Fibroblast of skin of left quadriceps (primary cell): ENCODE results near the gene BICRAL.
"Not testable (repeated sequence)": the region's sequence is repeated elsewhere in the genome, so short reads cannot be mapped to it uniquely, and the experiment has no call there.

Source experiments
- DNase-seq, 2 experiments: peaks; one replicate each; pipeline ENCODE4 v3.0.0-alpha.2; 2013; ENCODE audit warnings: low read depth in 2 of 2

Gene BICRAL

DNA sequence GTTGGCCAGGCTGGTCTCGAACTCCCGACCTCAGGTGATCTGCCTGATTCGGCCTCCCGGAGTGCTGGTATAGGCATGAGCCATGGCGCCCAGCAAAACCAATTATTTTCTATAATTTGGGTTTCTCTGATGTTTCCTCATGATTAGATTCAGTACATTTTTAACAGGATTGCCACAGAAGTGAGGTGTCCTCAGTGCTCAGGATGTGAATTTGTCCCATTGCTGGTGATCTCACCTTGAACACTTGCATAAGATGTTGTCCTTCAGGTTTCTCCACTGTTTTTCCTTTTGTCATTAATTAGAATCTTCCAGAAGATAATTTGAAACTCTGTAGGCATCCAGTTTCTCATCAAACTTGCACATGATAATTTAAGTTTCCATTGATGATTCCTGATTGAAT is 52.2 kb downstream of the BICRAL start:
- DNase-seq: no peak

GRCh38 chr6:42841844-42842584 is 60.2 kb downstream of the BICRAL start:
- no peak for DNase-seq

- no peak for DNase-seq
Observed at GRCh38 chr6:42845327-42845694, 63.5 kb downstream of the BICRAL start.

- DNase-seq: no peak
Observed at GRCh38 chr6:42846505-42846904, 64.7 kb downstream of the BICRAL start.

GRCh38 chr6:42848700-42849099 is 66.8 kb downstream of the BICRAL start:
- no peak for DNase-seq

- DNase-seq: no peak
Observed at GRCh38 chr6:42851599-42851998, 69.7 kb downstream of the BICRAL start.

DNA sequence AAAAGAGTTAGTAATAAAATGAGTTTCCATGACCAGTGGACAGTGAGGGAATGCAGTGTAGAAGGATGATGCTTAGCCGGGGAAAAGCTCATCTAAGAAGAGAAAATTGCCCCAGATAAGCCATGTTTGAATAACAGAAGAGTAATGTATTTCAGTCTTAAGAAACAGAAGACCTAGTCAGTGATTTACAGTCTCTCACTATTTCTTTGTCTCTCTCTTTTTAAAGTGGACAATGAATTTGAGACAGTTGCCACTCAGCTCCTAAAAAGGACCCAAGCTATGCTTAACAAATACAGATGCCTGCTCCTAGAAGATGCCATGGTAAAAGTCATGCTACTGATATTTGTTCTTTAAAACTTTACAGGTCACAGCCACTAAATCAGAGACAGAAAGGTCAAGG is 78.2 kb downstream of the BICRAL start:
- no peak for DNase-seq

DNA sequence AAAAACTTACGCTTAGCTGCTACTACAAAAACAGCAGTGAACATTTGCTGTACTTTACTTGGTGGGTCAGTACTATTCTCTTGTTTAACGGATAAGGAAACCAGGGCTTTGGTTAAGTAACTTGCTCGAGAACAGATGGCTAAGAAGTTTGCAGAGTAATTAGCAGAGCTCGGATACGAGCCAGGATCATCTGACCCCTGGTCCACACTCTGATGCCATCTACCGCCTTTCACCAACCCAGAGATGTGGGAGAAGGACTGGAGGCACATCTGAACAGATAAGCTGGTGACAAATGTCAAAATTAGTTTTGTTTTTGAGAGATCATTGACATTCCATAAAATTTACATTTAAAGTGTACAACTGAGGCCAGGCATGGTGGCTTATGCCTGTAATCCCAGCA is 78.6 kb downstream of the BICRAL start:
- no peak for DNase-seq

DNA sequence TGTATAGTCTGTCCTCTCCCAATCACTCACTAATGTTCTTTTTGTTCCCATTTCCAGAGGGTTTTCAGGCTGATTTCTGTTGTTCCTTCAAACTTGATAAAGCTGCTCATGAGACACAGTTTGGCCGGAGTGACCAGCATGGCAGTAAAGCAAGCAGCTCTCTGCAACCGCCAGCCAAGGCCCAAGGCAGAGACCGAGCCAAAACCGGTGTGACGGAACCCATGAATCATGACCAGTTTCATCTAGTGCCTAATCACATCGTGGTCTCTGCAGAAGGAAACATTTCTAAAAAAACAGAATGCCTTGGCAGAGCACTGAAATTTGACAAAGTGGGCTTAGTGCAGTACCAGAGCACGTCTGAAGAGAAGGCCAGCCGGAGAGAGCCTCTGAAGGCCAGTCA is 82.8 kb downstream of the BICRAL start:
- DNase-seq: no peak

DNA sequence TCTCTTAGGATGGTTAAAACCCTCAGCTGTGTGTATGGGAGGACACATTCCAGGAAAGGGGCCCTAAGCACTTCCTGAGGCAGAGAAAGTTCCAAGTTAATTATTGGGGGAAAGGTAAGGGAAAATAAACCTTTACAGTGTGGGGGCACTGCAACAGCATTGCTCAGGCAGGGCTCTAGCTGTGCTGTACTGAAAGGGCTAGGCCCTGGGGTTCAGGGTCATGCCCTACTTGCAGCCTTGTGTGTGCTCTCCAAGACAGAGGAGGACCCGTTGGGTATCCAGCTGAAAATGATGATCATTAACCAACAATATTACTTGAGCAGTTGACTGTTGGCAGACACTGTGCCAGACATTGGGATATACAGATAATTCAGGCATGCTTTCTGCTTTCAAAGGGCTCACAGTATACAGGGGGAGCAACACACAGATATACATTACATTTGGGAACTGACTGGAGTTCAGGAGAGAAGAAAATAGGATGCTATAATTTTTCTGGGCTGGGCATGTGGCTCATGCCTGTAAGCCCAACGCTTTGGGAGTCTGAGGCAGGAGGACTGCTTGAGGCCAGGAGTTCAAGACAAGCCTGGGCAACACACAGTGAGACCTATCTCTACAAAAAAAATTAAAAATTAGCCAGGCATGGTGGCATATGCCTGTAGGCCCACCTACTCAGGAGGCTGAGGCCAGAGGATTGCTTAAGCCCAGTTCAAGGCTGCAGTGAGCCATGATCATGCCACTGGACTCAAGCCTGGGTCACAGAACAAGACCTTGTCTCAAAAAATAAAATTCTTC is 88.5 kb downstream of the BICRAL start:
- DNase-seq: no peak

GRCh38 chr6:42871711-42872110 is 89.9 kb downstream of the BICRAL start:
- DNase-seq: no peak

DNA sequence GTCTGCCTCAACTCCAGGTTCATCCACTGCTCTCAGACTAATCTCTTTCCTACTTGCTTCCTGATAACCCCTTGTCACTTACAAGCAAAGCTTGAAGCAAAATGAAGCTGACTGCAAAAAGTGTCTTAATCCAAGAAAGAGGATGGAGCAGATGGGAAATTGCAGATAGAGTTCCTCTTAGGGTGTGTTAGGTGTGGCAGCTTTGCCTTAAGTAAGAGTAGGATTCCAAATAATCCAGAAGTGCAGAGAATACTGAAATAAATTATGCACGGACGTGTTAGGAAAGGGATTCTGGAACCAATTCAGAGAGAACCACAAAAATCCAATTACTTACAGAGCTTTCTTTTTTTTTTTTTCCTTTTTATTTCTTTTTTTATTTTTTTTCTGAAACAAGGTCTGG is 91.5 kb downstream of the BICRAL start:
- DNase-seq: no peak

- no peak for DNase-seq
Observed at GRCh38 chr6:42877695-42878094, 95.8 kb downstream of the BICRAL start.

- DNase-seq: peak; percentile 64 to 67
Observed at GRCh38 chr6:42879372-42880239, 97.8 kb downstream of the BICRAL start, which contains the start of gene RPL7L1. Gene RPL7L1, plus strand, starts transcription at chr6:42879616. Its CDS starts 295 bp downstream, at chr6:42879911.

DNA sequence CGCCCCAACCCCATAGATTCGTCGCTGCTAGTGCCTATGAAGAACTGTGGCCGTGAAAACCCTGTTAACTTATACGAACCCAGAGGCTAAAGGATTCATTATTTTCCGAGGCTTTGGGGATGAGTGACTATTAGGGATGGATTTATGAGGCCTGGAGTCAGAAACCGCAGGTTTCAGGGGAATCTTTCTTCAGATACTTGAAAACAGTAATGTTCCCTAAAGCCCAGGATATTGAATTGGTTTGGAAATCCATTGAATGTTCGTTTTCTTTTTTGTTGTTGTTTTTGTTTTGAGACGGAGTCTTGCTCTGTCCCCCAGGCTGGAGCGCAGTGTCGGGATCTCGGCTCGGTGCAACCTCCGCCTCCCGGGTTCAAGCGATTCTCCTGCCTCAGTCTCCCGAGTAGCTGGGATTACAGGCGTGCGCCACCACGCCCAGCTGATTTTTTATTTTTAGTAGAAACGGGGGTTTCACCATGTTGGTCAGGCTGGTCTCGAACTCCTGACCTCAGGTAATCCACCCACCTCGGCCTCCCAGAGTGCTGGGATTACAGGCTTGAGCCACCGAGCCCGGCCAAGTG is 98.5 kb downstream of the BICRAL start:
- not testable (repeated sequence) for DNase-seq

- DNase-seq: not testable (repeated sequence)
Observed at GRCh38 chr6:42880871-42881270, 99.0 kb downstream of the BICRAL start.

GRCh38 chr6:42885702-42886101 is 103.8 kb downstream of the BICRAL start:
- DNase-seq: no peak

DNA sequence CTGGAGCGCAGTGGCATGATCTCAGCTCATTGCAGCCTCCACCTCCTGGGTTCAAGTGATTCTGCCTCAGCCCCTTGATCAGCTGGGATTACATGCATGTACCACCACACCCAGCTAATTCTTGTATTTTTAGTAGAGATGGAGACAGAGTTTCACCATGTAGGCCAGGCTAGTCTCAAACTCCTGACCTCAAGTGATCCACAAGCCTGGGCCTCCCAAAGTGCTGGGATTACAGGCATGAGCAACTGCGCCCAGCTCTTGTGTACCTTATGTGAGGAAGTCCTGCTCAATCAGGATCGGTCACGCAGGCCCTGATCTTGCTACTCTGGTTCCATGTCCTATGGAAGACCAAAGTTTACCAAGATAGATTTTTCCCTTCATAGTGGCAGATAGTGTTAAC is 106.3 kb downstream of the BICRAL start:
- DNase-seq: not testable (repeated sequence)

DNA sequence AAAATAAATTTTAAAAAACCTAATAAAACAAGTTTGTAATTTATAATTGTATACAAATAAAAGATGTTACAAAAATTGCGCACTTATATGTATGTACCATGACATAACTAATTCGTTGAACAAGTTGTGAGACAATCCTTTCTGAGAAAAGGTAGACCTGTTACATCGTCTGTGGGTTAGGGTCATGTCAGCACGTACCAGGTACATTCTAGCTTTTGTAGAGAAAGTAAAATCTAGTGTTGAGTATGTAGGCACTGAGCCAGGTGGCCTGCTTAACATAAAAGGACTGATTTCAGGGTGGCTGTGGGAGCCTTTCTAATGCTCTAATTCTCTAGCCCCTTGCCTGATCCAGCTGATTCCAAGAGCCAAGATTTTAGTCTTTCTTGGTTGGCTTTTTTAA is 108.0 kb downstream of the BICRAL start:
- DNase-seq: no peak

DNA sequence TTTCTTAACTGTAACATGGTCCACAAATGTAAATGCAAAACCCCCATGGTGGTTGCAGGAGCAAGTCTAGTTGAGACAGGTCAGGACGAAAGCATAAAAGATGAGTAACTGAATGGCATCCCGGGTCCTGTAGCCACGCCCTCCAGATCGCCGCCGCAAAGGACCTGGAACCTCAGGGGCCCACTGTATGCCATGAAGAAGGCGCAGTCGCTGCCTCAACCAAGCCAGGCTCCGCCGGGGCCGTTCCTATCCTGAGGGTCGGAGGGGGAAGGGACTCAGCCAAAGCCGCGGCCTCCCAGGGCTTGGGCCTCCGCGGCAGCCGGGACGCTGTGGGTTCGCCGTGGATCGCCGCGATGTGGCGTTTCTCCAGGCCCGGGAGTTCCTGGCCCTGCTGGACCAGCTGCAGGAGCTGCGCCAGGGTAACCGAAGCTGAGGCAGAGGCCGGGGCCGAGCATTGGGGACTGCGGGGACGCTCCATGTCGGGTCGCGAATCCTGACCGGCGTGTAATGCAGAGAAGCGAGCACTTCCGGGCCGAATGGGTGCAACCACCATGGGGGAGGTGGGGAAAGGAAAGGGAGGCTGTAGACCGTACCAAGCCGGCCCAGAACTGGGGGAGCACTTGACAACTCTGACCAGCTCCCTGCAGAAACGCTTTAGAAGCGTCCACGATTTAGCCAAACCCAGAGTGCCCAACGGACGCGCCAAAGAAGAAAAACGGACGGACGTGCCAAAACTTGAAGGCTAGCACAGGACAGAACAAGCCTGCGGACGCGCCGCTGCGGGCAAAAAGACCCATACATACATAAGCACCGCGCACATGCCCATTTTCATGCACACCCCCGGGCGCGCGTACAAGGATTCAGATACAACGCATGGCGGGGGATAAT is 108.7 kb downstream of the BICRAL start:
- peak; percentile 92 to 93 for DNase-seq

DNA sequence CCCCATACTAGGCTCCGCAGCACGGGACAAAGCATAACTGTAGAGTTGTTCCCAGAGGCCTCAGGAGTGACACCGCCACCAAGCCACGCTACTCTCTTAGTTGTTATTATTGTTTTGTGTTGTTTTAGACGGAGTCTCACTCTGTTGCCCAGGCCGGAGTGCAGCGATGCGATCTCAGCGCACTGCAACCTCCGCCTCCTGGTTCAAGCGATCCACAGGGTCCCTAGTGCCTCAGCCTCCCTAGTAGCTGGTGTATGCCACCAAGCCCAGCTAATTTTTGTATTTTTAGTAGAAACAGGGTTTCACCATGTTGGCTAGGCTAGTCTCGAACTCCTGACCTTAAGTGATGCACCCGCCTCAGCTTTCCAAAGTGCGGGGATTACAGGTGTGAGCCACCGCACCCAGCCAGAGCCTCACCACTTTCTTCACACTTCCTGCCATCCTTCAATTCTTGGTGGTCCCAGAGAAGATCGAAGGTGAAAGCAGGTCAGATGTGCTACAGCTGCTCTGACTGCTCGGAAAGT is 109.4 kb downstream of the BICRAL start:
- no peak for DNase-seq
